NT2/D1 (cell line): ENCODE measurements around the gene ACSBG1.
"Not testable (repeated sequence)": the region's sequence is repeated elsewhere in the genome, so short reads cannot be mapped to it uniquely, and the experiment has no call there.

Source experiments
- DNase-seq: peaks from one replicate; pipeline ENCODE4 v3.0.0-alpha.2; 2011; ENCODE audit warnings: low read depth, low spot score
- H3K27me3 ChIP-seq: 2 replicates; pipeline ENCODE4 v1.6.0; 2011; ENCODE audit warnings: mild to moderate bottlenecking; ENCODE audit not compliant: insufficient read length, insufficient read depth
- H3K36me3 ChIP-seq: 2 replicates; pipeline ENCODE4 v1.6.1; 2011; ENCODE audit warnings: mild to moderate bottlenecking, low read length, mixed read lengths; ENCODE audit not compliant: insufficient read depth, insufficient read length
- H3K4me1 ChIP-seq: 2 replicates; pipeline ENCODE4 v1.5.1; 2011; ENCODE audit not compliant: insufficient read depth, insufficient read length
- H3K4me3 ChIP-seq: 2 replicates; pipeline ENCODE4 v1.5.1; 2011; ENCODE audit warnings: low read depth; ENCODE audit not compliant: insufficient read length
- H3K9ac ChIP-seq: 2 replicates; pipeline ENCODE4 v1.6.0; 2011; ENCODE audit warnings: low read depth; ENCODE audit not compliant: insufficient read length
- H3K9me3 ChIP-seq: 2 replicates; pipeline ENCODE4 v1.5.1; 2011; ENCODE audit warnings: mild to moderate bottlenecking, low read length; ENCODE audit not compliant: insufficient read depth
- SUZ12 ChIP-seq: IDR thresholded peaks from 2 replicates; pipeline ENCODE4 v1.6.1; 2011; ENCODE audit not compliant: insufficient read length, insufficient read depth; ENCODE audit errors: extremely low read depth
- YY1 ChIP-seq: IDR thresholded peaks from 2 replicates; pipeline ENCODE4 v1.6.1; 2011; ENCODE audit not compliant: insufficient read length, insufficient read depth
- ZNF274 ChIP-seq: IDR thresholded peaks from 2 replicates; pipeline ENCODE4 v1.6.1; 2011; ENCODE audit warnings: mild to moderate bottlenecking, low read depth, low read length

Gene ACSBG1

GRCh38 chr15:78251136-78251535 is 16.8 kb upstream of the ACSBG1 start:
- Histone ChIP-seq H3K36me3 (no peaks in the 10 kb centered on the region), H3K9me3 (peaks cover 11% of the 10 kb centered on the region; the same call in 1 of the 2 replicates), H3K4me1 (peaks cover 4% of the 10 kb centered on the region), H3K27me3 (no peaks in the 10 kb centered on the region), H3K9ac (no peak overlapping the region), H3K4me3 (no peak overlapping the region)
- DNase-seq: no peak
- TF ChIP-seq ZNF274 (no peak), SUZ12 (no peak)

GRCh38 chr15:78249131-78249530 is 14.8 kb upstream of the ACSBG1 start:
- DNase-seq: no peak
- Histone ChIP-seq H3K27me3 (no peaks in the 10 kb centered on the region), H3K4me3 (no peak overlapping the region), H3K4me1 (peaks cover 4% of the 10 kb centered on the region), H3K9me3 (peaks cover 12% of the 10 kb centered on the region; the same call in 1 of the 2 replicates), H3K9ac (no peak overlapping the region), H3K36me3 (no peaks in the 10 kb centered on the region)
- no peak for TF ChIP-seq SUZ12
- no peak for TF ChIP-seq YY1
- TF ChIP-seq ZNF274: no peak

DNA sequence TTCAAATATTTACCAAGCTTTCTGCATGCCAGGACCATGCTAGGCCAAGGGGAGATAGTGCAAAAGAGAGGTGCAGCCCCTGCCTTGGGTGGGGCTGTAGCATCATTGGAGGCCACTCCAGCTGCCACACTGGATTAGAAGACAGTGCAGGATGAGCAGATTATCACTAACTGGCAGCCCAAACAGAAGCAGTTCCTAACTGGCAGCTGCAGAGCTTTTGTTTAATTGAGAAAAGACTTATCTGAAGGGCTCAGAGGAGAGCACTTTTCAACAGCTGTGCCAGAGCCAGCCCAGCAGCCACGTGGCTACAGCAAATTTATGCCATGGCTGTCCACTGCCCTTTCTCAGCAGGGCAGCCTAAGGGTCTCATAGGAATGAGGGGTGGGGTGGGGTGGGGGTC is 13.5 kb upstream of the ACSBG1 start:
- Histone ChIP-seq H3K4me1 (peaks cover 14% of the 10 kb centered on the region), H3K4me3 (no peak overlapping the region), H3K9me3 (peaks cover 12% of the 10 kb centered on the region; the same call in 1 of the 2 replicates), H3K36me3 (no peaks in the 10 kb centered on the region), H3K9ac (no peak overlapping the region), H3K27me3 (no peaks in the 10 kb centered on the region)
- TF ChIP-seq SUZ12 (no peak), YY1 (no peak), ZNF274 (no peak)
- DNase-seq: no peak

GRCh38 chr15:78245976-78246620 is 11.7 kb upstream of the ACSBG1 start:
- H3K9ac ChIP-seq, H3K36me3 ChIP-seq, H3K27me3 ChIP-seq, H3K4me3 ChIP-seq, DNase-seq: not testable (repeated sequence)
- Histone ChIP-seq H3K4me1 (peaks cover 19% of the 10 kb centered on the region), H3K9me3 (peaks cover 12% of the 10 kb centered on the region; the same call in 1 of the 2 replicates)

GRCh38 chr15:78245392-78245791 is 11.0 kb upstream of the ACSBG1 start:
- H3K36me3 ChIP-seq, DNase-seq, H3K4me3 ChIP-seq, H3K27me3 ChIP-seq, H3K9ac ChIP-seq: not testable (repeated sequence)
- H3K4me1 ChIP-seq: peaks cover 19% of the 10 kb centered on the region
- H3K9me3 ChIP-seq: peaks cover 12% of the 10 kb centered on the region; the same call in 1 of the 2 replicates

DNA sequence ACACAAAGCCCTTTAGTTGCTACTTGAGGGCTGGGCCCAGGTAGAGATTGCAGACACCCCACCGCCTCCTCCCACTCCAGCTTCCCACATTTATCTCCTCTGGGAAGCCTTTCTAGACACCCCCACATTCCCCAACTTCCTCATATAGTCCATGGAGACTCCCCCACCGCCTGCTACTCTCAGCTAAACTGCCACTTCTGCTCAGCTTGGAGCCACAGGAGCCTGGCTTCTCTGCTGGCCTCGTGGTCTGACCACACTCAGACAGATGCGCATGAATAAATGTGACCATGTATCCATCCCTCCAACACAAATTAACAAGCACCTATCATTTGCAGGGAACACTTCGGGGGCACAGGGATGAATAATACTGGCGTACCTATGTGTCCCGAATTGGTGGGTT is 10.5 kb upstream of the ACSBG1 start:
- Histone ChIP-seq H3K9me3 (peaks cover 12% of the 10 kb centered on the region; the same call in 1 of the 2 replicates), H3K27me3 (no peaks in the 10 kb centered on the region), H3K4me1 (peaks cover 19% of the 10 kb centered on the region), H3K4me3 (no peak overlapping the region), H3K9ac (no peak overlapping the region), H3K36me3 (no peaks in the 10 kb centered on the region)
- no peak for DNase-seq
- TF ChIP-seq YY1 (no peak), ZNF274 (no peak)

DNA sequence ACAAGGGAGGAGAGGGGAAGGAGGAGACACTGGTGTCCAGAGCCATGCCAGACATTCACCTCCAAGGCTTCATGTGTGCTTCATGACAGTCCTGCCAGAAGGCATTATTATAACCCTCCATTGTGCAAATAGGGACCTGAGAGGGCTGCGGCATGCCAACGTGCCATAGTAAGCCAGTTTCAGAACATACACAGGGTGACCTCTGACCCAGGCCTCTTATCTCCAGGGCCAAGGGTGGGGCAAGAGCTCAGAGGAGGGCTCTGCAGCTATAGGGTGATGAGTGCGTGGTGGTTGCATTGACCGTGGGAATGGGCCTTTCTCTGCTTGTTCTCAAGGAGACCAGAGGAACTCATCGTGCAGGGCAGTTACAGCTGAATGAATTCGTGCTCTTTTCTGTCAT is 9.7 kb upstream of the ACSBG1 start:
- no peak overlapping the region for H3K9ac ChIP-seq
- TF ChIP-seq SUZ12 (no peak), YY1 (no peak), ZNF274 (no peak)
- no peak for DNase-seq

DNA sequence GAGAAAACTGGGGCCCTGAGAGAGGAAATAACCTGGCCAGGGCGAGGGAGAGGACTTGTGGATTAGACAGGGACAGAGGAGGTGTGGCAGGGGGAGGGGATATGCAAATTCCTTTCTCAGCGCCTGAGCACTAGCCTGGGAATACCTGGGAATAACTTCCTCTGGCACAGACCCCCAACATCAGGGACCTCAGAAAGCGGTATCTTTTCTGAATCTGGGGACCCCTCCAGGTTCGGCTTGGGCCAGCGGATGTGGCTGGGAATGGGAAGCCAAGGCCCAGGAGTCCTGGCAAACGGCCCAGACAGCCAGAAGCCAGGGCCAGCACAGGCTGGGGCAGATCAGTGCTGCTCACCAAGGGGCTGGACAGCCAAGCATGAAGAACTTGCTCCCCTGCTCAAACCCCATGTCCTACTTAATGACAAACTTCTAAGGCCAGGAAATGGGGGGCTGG is 9.2 kb upstream of the ACSBG1 start:
- H3K9ac ChIP-seq: peak overlapping the region; percentile 26
- no peak for TF ChIP-seq ZNF274
- TF ChIP-seq SUZ12: no peak
- no peak for TF ChIP-seq YY1
- H3K27me3 ChIP-seq: no peaks in the 10 kb centered on the region
- H3K36me3 ChIP-seq: no peaks in the 10 kb centered on the region
- H3K4me3 ChIP-seq: no peak overlapping the region
- peaks cover 12% of the 10 kb centered on the region; the same call in 1 of the 2 replicates for H3K9me3 ChIP-seq
- H3K4me1 ChIP-seq: peaks cover 15% of the 10 kb centered on the region
- DNase-seq: peak; percentile 54

More for the DNA sequence above, 9.7 kb upstream of the ACSBG1 start:
- Histone ChIP-seq H3K27me3 (no peaks in the 10 kb centered on the region), H3K4me1 (peaks cover 15% of the 10 kb centered on the region), H3K4me3 (no peak overlapping the region), H3K36me3 (no peaks in the 10 kb centered on the region), H3K9me3 (peaks cover 12% of the 10 kb centered on the region; the same call in 1 of the 2 replicates)
